Esophagus squamous epithelium (tissue), 4 donors: ENCODE data around the gene CTCF.

ENCODE experiments used
- POLR2A ChIP-seq, 4 donors: fragments of 450-650 bp; IDR thresholded peaks; one replicate each; pipeline ENCODE4 v1.6.1; 2017; ENCODE audit warnings: antibody characterized with exemption in 4 of 4, mild to moderate bottlenecking in 4 of 4, moderate library complexity in 3 of 4
- TF ChIP-seq, protein P1 (sequence below), 6 experiments: fragments of 450-650 bp in 4 of 6; fragments of 200-600 bp in 2 of 6; sonication (generic) in 2 of 6; IDR thresholded peaks; one replicate each; pipeline ENCODE4 v1.5.1; 2016 to 2019; ENCODE audit warnings: antibody characterized with exemption in 6 of 6, mild to moderate bottlenecking in 4 of 6, moderate library complexity in 4 of 6

DNA sequence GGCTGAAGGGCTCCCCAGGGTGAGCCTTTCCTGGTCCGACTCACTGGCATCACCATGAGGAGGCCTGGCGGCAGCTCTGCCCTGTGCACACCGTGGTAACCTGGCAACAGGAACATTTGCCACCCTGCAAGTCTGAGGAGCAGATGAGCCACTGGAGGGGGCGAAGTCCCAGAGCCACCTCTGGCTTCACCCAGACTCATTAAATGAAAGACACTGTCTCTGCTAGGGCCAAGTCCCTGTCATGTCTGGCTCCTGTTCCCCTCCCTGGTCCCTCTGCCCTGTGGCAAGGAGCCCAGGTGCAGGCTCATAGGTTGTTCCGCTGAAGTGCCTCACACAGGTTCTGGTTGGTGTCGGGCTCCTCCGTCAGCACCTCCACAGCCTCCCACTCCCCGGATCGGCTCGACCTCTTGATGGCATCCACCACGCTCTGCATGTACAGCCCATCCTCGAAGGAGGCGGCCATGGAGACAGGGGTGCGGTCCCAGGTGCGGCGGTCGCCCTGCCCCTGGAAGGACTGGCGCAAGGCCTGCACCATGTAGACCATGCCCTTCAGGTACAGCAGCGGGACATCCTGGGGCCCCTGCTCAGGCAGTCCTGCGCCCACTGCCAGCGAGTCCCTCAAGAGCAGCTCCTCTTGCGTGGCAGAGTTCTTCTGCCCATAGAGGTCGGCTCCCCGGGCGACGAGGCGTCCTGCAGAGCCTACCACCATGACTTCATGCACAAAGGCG lies 112.7 kb downstream of the CTCF start:
- TF ChIP-seq, protein P1, sequence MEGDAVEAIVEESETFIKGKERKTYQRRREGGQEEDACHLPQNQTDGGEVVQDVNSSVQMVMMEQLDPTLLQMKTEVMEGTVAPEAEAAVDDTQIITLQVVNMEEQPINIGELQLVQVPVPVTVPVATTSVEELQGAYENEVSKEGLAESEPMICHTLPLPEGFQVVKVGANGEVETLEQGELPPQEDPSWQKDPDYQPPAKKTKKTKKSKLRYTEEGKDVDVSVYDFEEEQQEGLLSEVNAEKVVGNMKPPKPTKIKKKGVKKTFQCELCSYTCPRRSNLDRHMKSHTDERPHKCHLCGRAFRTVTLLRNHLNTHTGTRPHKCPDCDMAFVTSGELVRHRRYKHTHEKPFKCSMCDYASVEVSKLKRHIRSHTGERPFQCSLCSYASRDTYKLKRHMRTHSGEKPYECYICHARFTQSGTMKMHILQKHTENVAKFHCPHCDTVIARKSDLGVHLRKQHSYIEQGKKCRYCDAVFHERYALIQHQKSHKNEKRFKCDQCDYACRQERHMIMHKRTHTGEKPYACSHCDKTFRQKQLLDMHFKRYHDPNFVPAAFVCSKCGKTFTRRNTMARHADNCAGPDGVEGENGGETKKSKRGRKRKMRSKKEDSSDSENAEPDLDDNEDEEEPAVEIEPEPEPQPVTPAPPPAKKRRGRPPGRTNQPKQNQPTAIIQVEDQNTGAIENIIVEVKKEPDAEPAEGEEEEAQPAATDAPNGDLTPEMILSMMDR (IDR thresholded peaks at IDR 0.05) = no peak
- no peak for TF ChIP-seq POLR2A (IDR thresholded peaks at IDR 0.05)
